Neural progenitor cell (in vitro differentiated cells): Measurements from ENCODE around the gene ZNF839. TPM values are rescaled to one million over a fixed set of nuclear protein-coding genes. Genes with fewer than 3 reads are reported as not detected.

Experiments
- DNase-seq: peaks from one replicate; pipeline ENCODE4 v3.0.0-alpha.2; 2016; ENCODE audit warnings: low spot score
- H2AFZ ChIP-seq: fragments of 200-600 bp; sonication (generic); replicated peaks from 2 replicates; pipeline ENCODE4 v1.6.1; 2016; ENCODE audit warnings: antibody characterized with exemption
- H3F3A ChIP-seq: fragments of 200-600 bp; sonication (generic); 2 replicates; pipeline ENCODE4 v1.6.1; 2016; ENCODE audit warnings: antibody characterized with exemption, low read depth
- H3K27ac ChIP-seq: fragments of 200-600 bp; sonication (generic); 2 replicates; pipeline ENCODE4 v1.5.1; 2016; ENCODE audit warnings: mild to moderate bottlenecking
- H3K27me3 ChIP-seq: fragments of 200-600 bp; sonication (generic); 2 replicates; pipeline ENCODE4 v1.6.1; 2016; ENCODE audit warnings: mild to moderate bottlenecking, moderate library complexity
- H3K36me3 ChIP-seq: fragments of 200-600 bp; sonication (generic); 2 replicates; pipeline ENCODE4 v1.5.1; 2016
- H3K4me1 ChIP-seq: fragments of 200-600 bp; sonication (generic); 2 replicates; pipeline ENCODE4 v1.6.1; 2016; ENCODE audit warnings: mixed run types
- H3K4me2 ChIP-seq: fragments of 200-600 bp; sonication (generic); 2 replicates; pipeline ENCODE4 v1.6.1; 2016
- H3K4me3 ChIP-seq: fragments of 200-600 bp; sonication (generic); 2 replicates; pipeline ENCODE4 v1.5.1; 2016
- H3K79me2 ChIP-seq: fragments of 200-600 bp; sonication (generic); 2 replicates; pipeline ENCODE4 v1.6.1; 2016; ENCODE audit warnings: low read depth
- H3K9ac ChIP-seq: fragments of 200-600 bp; sonication (generic); 2 replicates; pipeline ENCODE4 v1.6.1; 2016
- H3K9me3 ChIP-seq: fragments of 200-600 bp; sonication (generic); 2 replicates; pipeline ENCODE4 v1.5.1; 2016; ENCODE audit warnings: low read depth
- H4K20me1 ChIP-seq: fragments of 200-600 bp; sonication (generic); 2 replicates; pipeline ENCODE4 v1.6.1; 2016; ENCODE audit warnings: low read depth
- H3K27ac Mint-ChIP-seq: 3 replicates; pipeline ENCODE4 v1.8.0; 2021; ENCODE audit warnings: mixed read lengths
- H3K27me3 Mint-ChIP-seq: 2 replicates; pipeline ENCODE4 v1.8.0; 2022; ENCODE audit warnings: low read depth, mild to moderate bottlenecking, inconsistent platforms, moderate library complexity, mixed read lengths; ENCODE audit not compliant: insufficient read depth
- H3K36me3 Mint-ChIP-seq: 3 replicates; pipeline ENCODE4 v1.8.0; 2021; ENCODE audit warnings: mixed read lengths
- H3K4me1 Mint-ChIP-seq: 3 replicates; pipeline ENCODE4 v1.8.0; 2021; ENCODE audit warnings: mixed read lengths
- H3K4me3 Mint-ChIP-seq: 3 replicates; pipeline ENCODE4 v1.8.0; 2021; ENCODE audit warnings: mild to moderate bottlenecking, moderate library complexity, mixed read lengths
- H3K9me3 Mint-ChIP-seq: 3 replicates; pipeline ENCODE4 v1.8.0; 2020; ENCODE audit warnings: mixed read lengths
- CTCF ChIP-seq: fragments of 200-600 bp; sonication (generic); IDR thresholded peaks from 2 replicates; pipeline ENCODE4 v1.5.1; 2017; ENCODE audit warnings: antibody characterized with exemption, mild to moderate bottlenecking
- EZH2 ChIP-seq: fragments of 200-600 bp; sonication (generic); IDR thresholded peaks from 2 replicates; pipeline ENCODE4 v1.6.1; 2017; ENCODE audit warnings: antibody characterized with exemption, mild to moderate bottlenecking, moderate library complexity
- EZH2phosphoT487 ChIP-seq: fragments of 200-600 bp; sonication (generic); IDR thresholded peaks from 2 replicates; pipeline ENCODE4 v1.6.1; 2017; ENCODE audit warnings: antibody characterized with exemption
- total RNA-seq: library from RNA; depleted of rRNA; stranded (reverse); fragments of >200 nt; gene quantifications from 2 replicates; pipeline ENCODE4 v1.2.3, GENCODE V29; 2015; ENCODE audit warnings: low replicate concordance

ZNF839 gene
- total RNA-seq, 1 donor from 2014 or later = 13.7 TPM

- Mint-ChIP-seq H3K4me1 (peaks cover 15% of the 10 kb centered on the region), H3K27ac (no peak overlapping the region), H3K36me3 (peaks cover 18% of the 10 kb centered on the region), H3K9me3 (no peaks in the 10 kb centered on the region), H3K4me3 (no peak overlapping the region), H3K27me3 (no peaks in the 10 kb centered on the region)
- no peak overlapping the region for H2AFZ ChIP-seq
- H3K4me3 ChIP-seq = no peak overlapping the region
- no peaks in the 10 kb centered on the region for H3K79me2 ChIP-seq
- no peaks in the 10 kb centered on the region for H4K20me1 ChIP-seq
- no peaks in the 10 kb centered on the region for H3F3A ChIP-seq
- H3K4me2 ChIP-seq = no peak overlapping the region
- H3K9ac ChIP-seq = no peak overlapping the region
- no peaks in the 10 kb centered on the region for H3K9me3 ChIP-seq
- no peak for DNase-seq
- no peaks in the 10 kb centered on the region for H3K36me3 ChIP-seq
- TF ChIP-seq EZH2phosphoT487 (no peak), EZH2 (no peak), CTCF (no peak)
- H3K27me3 ChIP-seq = no peaks in the 10 kb centered on the region
- H3K27ac ChIP-seq = no peak overlapping the region
- peaks cover 10% of the 10 kb centered on the region for H3K4me1 ChIP-seq
These were observed 67.5 kb downstream of the ZNF839 start for GRCh38 chr14:102387086-102387485.

GRCh38 chr14:102389246-102389645, 69.7 kb downstream of the ZNF839 start:
- peak overlapping the region; percentile 89 for H3K27ac Mint-ChIP-seq

GRCh38 chr14:102390064-102390855, 70.7 kb downstream of the ZNF839 start:
- peaks cover 16% of the 10 kb centered on the region for H3K4me1 Mint-ChIP-seq
- H3K9me3 Mint-ChIP-seq = no peaks in the 10 kb centered on the region
- H2AFZ ChIP-seq = no peak overlapping the region
- peaks cover 2% of the 10 kb centered on the region for H3F3A ChIP-seq
- no peak overlapping the region for H3K27ac ChIP-seq
- peak overlapping the region; percentile 18 for H3K27ac Mint-ChIP-seq
- H3K36me3 Mint-ChIP-seq = peaks cover 21% of the 10 kb centered on the region
- no peak overlapping the region for H3K9ac ChIP-seq
- no peak overlapping the region for H3K4me2 ChIP-seq
- TF ChIP-seq CTCF = no peak
- no peak for TF ChIP-seq EZH2phosphoT487
- no peak for TF ChIP-seq EZH2
- H3K36me3 ChIP-seq = no peaks in the 10 kb centered on the region
- H3K27me3 Mint-ChIP-seq = no peaks in the 10 kb centered on the region
- no peak for DNase-seq
- no peaks in the 10 kb centered on the region for H3K27me3 ChIP-seq
- H3K4me1 ChIP-seq = peaks cover 10% of the 10 kb centered on the region
- H3K79me2 ChIP-seq = no peaks in the 10 kb centered on the region
- no peaks in the 10 kb centered on the region for H3K9me3 ChIP-seq
- no peak overlapping the region for H3K4me3 ChIP-seq
- no peaks in the 10 kb centered on the region for H4K20me1 ChIP-seq
- no peak overlapping the region for H3K4me3 Mint-ChIP-seq

More at GRCh38 chr14:102389246-102389645, 69.7 kb downstream of the ZNF839 start:
- Histone ChIP-seq H3K9me3 (no peaks in the 10 kb centered on the region), H3K9ac (no peak overlapping the region), H3K27me3 (no peaks in the 10 kb centered on the region), H3K4me1 (peaks cover 10% of the 10 kb centered on the region), H3K4me2 (no peak overlapping the region), H3K27ac (no peak overlapping the region), H3F3A (peaks cover 2% of the 10 kb centered on the region), H3K79me2 (no peaks in the 10 kb centered on the region), H2AFZ (no peak overlapping the region), H3K36me3 (no peaks in the 10 kb centered on the region), H3K4me3 (no peak overlapping the region), H4K20me1 (no peaks in the 10 kb centered on the region)
- Mint-ChIP-seq H3K4me1 (peaks cover 15% of the 10 kb centered on the region), H3K36me3 (peaks cover 20% of the 10 kb centered on the region), H3K9me3 (no peaks in the 10 kb centered on the region), H3K27me3 (no peaks in the 10 kb centered on the region), H3K4me3 (no peak overlapping the region)
- DNase-seq = no peak
- TF ChIP-seq CTCF = no peak
- TF ChIP-seq EZH2phosphoT487 = no peak

Other genes with a start within 250 kb of the ZNF839 start
- 656 and 746 TPM in 2 replicates for gene HSP90AA1, start 232.7 kb upstream of the ZNF839 start, total RNA-seq
- gene WDR20, start 179.8 kb upstream of the ZNF839 start, total RNA-seq = 18.2 and 22.4 TPM in 2 replicates
- 9.3 and 9.9 TPM in 2 replicates for gene MOK, start 14.6 kb upstream of the ZNF839 start, total RNA-seq
- 30.4 and 53.5 TPM in 2 replicates for gene CINP, start 43.1 kb downstream of the ZNF839 start, total RNA-seq
- gene TECPR2, start 43.2 kb downstream of the ZNF839 start, total RNA-seq = 8.4 and 13.1 TPM in 2 replicates
- gene ANKRD9, start 190.0 kb downstream of the ZNF839 start, total RNA-seq = 10.8 and 47.4 TPM in 2 replicates